ENCODE data around the gene RNF148.
A peak's percentile ranks its signal among the peaks of the same experiment; 100 is the strongest.
"Not testable (repeated sequence)": the region's sequence is repeated elsewhere in the genome, so short reads cannot be mapped to it uniquely, and the experiment has no call there.

The RNF148 gene

GRCh38 chr7:122691569-122692235 is 11.0 kb downstream of the RNF148 start:
- Histone ChIP-seq H3K27me3 (ENCODE audit: insufficient read depth, insufficient read length) (no peaks in the 10 kb centered on the region), H3K9ac (ENCODE audit: insufficient read length, low read depth) (no peak overlapping the region), H3K9me3 (ENCODE audit: insufficient read depth, low read length) (no peaks in the 10 kb centered on the region), H3K4me1 (ENCODE audit: insufficient read depth, insufficient read length) (no peaks in the 10 kb centered on the region), H3K4me3 (ENCODE audit: insufficient read length, low read depth) (no peak overlapping the region), H3K36me3 (ENCODE audit: insufficient read depth, insufficient read length, low read length) (no peaks in the 10 kb centered on the region)
- TF ChIP-seq YY1 (IDR thresholded peaks at IDR 0.05; ENCODE audit: insufficient read depth, insufficient read length) (no peak), ZNF274 (IDR thresholded peaks at IDR 0.05; ENCODE audit: low read depth, low read length) (no peak), SUZ12 (IDR thresholded peaks at IDR 0.05; ENCODE audit: extremely low read depth, insufficient read depth, insufficient read length) (no peak)
- DNase-seq (ENCODE audit: low read depth, low spot score), result no peak

- no peaks in the 10 kb centered on the region for H3K9me3 ChIP-seq (ENCODE audit: insufficient read depth, low read length)
- H3K36me3 ChIP-seq (ENCODE audit: insufficient read depth, insufficient read length, low read length), result no peaks in the 10 kb centered on the region
- no peaks in the 10 kb centered on the region for H3K27me3 ChIP-seq (ENCODE audit: insufficient read depth, insufficient read length)
- no peaks in the 10 kb centered on the region for H3K4me1 ChIP-seq (ENCODE audit: insufficient read depth, insufficient read length)
- H3K9ac ChIP-seq (ENCODE audit: insufficient read length, low read depth), result no peak overlapping the region
- no peak for TF ChIP-seq YY1 (IDR thresholded peaks at IDR 0.05; ENCODE audit: insufficient read depth, insufficient read length)
- no peak for TF ChIP-seq SUZ12 (IDR thresholded peaks at IDR 0.05; ENCODE audit: extremely low read depth, insufficient read depth, insufficient read length)
- H3K4me3 ChIP-seq (ENCODE audit: insufficient read length, low read depth), result no peak overlapping the region
- DNase-seq (ENCODE audit: low read depth, low spot score), result no peak
Observed at GRCh38 chr7:122689346-122690109, 13.2 kb downstream of the RNF148 start.

- DNase-seq (ENCODE audit: low read depth, low spot score), result no peak
- Histone ChIP-seq H3K4me1 (ENCODE audit: insufficient read depth, insufficient read length) (no peaks in the 10 kb centered on the region), H3K9ac (ENCODE audit: insufficient read length, low read depth) (no peak overlapping the region), H3K36me3 (ENCODE audit: insufficient read depth, insufficient read length, low read length) (no peaks in the 10 kb centered on the region), H3K9me3 (ENCODE audit: insufficient read depth, low read length) (no peaks in the 10 kb centered on the region), H3K27me3 (ENCODE audit: insufficient read depth, insufficient read length) (no peaks in the 10 kb centered on the region), H3K4me3 (ENCODE audit: insufficient read length, low read depth) (no peak overlapping the region)
- no peak for TF ChIP-seq SUZ12 (IDR thresholded peaks at IDR 0.05; ENCODE audit: extremely low read depth, insufficient read depth, insufficient read length)
Observed at GRCh38 chr7:122688400-122688998, 14.2 kb downstream of the RNF148 start.

- H3K27me3 ChIP-seq (ENCODE audit: insufficient read depth, insufficient read length), result no peaks in the 10 kb centered on the region
- no peaks in the 10 kb centered on the region for H3K36me3 ChIP-seq (ENCODE audit: insufficient read depth, insufficient read length, low read length)
- TF ChIP-seq YY1 (IDR thresholded peaks at IDR 0.05; ENCODE audit: insufficient read depth, insufficient read length) (no peak), SUZ12 (IDR thresholded peaks at IDR 0.05; ENCODE audit: extremely low read depth, insufficient read depth, insufficient read length) (no peak), ZNF274 (IDR thresholded peaks at IDR 0.05; ENCODE audit: low read depth, low read length) (no peak)
- H3K9ac ChIP-seq (ENCODE audit: insufficient read length, low read depth), result no peak overlapping the region
- H3K4me1 ChIP-seq (ENCODE audit: insufficient read depth, insufficient read length), result no peaks in the 10 kb centered on the region
- no peak overlapping the region for H3K4me3 ChIP-seq (ENCODE audit: insufficient read length, low read depth)
- no peaks in the 10 kb centered on the region for H3K9me3 ChIP-seq (ENCODE audit: insufficient read depth, low read length)
- DNase-seq (ENCODE audit: low read depth, low spot score), result peak; percentile 22
Observed at GRCh38 chr7:122686360-122686878, 16.3 kb downstream of the RNF148 start.

GRCh38 chr7:122684504-122684903 is 18.2 kb downstream of the RNF148 start:
- Histone ChIP-seq H3K27me3 (ENCODE audit: insufficient read depth, insufficient read length) (no peaks in the 10 kb centered on the region), H3K36me3 (ENCODE audit: insufficient read depth, insufficient read length, low read length) (no peaks in the 10 kb centered on the region), H3K9me3 (ENCODE audit: insufficient read depth, low read length) (no peaks in the 10 kb centered on the region), H3K4me3 (ENCODE audit: insufficient read length, low read depth) (no peak overlapping the region), H3K9ac (ENCODE audit: insufficient read length, low read depth) (no peak overlapping the region), H3K4me1 (ENCODE audit: insufficient read depth, insufficient read length) (no peaks in the 10 kb centered on the region)
- no peak for TF ChIP-seq ZNF274 (IDR thresholded peaks at IDR 0.05; ENCODE audit: low read depth, low read length)
- no peak for TF ChIP-seq YY1 (IDR thresholded peaks at IDR 0.05; ENCODE audit: insufficient read depth, insufficient read length)
- TF ChIP-seq SUZ12 (IDR thresholded peaks at IDR 0.05; ENCODE audit: extremely low read depth, insufficient read depth, insufficient read length), result no peak
- no peak for DNase-seq (ENCODE audit: low read depth, low spot score)

- DNase-seq (ENCODE audit: low read depth, low spot score), result no peak
- Histone ChIP-seq H3K27me3 (ENCODE audit: insufficient read depth, insufficient read length) (no peaks in the 10 kb centered on the region), H3K4me3 (ENCODE audit: insufficient read length, low read depth) (no peak overlapping the region), H3K9ac (ENCODE audit: insufficient read length, low read depth) (no peak overlapping the region), H3K9me3 (ENCODE audit: insufficient read depth, low read length) (no peaks in the 10 kb centered on the region), H3K36me3 (ENCODE audit: insufficient read depth, insufficient read length, low read length) (no peaks in the 10 kb centered on the region), H3K4me1 (ENCODE audit: insufficient read depth, insufficient read length) (no peaks in the 10 kb centered on the region)
- TF ChIP-seq ZNF274 (IDR thresholded peaks at IDR 0.05; ENCODE audit: low read depth, low read length), result no peak
- TF ChIP-seq SUZ12 (IDR thresholded peaks at IDR 0.05; ENCODE audit: extremely low read depth, insufficient read depth, insufficient read length), result no peak
- TF ChIP-seq YY1 (IDR thresholded peaks at IDR 0.05; ENCODE audit: insufficient read depth, insufficient read length), result no peak
Observed at GRCh38 chr7:122682815-122683550, 19.7 kb downstream of the RNF148 start.

GRCh38 chr7:122681186-122681585 is 21.5 kb downstream of the RNF148 start:
- not testable (repeated sequence) for H3K9me3 ChIP-seq (ENCODE audit: insufficient read depth, low read length); H3K9ac ChIP-seq (ENCODE audit: insufficient read length, low read depth); H3K4me1 ChIP-seq (ENCODE audit: insufficient read depth, insufficient read length); DNase-seq (ENCODE audit: low read depth, low spot score); H3K4me3 ChIP-seq (ENCODE audit: insufficient read length, low read depth); H3K36me3 ChIP-seq (ENCODE audit: insufficient read depth, insufficient read length, low read length); H3K27me3 ChIP-seq (ENCODE audit: insufficient read depth, insufficient read length)

All from NT2/D1 (cell line).